OCI-LY7 (cell line): Measurements from ENCODE around the gene FHL1.

Experiments
- EZH2phosphoT487 ChIP-seq: fragments of 200-600 bp; sonication (generic); IDR thresholded peaks from 2 replicates; pipeline ENCODE4 v1.6.1; 2018; ENCODE audit warnings: low read depth, borderline replicate concordance, mild to moderate bottlenecking, mixed run types, antibody characterized with exemption, low read length, moderate library complexity, mixed read lengths
- TF ChIP-seq, protein P1 (sequence below): fragments of 200-600 bp; sonication (generic); conservative IDR thresholded peaks from 2 replicates; pipeline ENCODE4 v1.5.1; 2014; ENCODE audit warnings: mild to moderate bottlenecking, antibody characterized with exemption, low read length, moderate library complexity, mixed read lengths

DNA sequence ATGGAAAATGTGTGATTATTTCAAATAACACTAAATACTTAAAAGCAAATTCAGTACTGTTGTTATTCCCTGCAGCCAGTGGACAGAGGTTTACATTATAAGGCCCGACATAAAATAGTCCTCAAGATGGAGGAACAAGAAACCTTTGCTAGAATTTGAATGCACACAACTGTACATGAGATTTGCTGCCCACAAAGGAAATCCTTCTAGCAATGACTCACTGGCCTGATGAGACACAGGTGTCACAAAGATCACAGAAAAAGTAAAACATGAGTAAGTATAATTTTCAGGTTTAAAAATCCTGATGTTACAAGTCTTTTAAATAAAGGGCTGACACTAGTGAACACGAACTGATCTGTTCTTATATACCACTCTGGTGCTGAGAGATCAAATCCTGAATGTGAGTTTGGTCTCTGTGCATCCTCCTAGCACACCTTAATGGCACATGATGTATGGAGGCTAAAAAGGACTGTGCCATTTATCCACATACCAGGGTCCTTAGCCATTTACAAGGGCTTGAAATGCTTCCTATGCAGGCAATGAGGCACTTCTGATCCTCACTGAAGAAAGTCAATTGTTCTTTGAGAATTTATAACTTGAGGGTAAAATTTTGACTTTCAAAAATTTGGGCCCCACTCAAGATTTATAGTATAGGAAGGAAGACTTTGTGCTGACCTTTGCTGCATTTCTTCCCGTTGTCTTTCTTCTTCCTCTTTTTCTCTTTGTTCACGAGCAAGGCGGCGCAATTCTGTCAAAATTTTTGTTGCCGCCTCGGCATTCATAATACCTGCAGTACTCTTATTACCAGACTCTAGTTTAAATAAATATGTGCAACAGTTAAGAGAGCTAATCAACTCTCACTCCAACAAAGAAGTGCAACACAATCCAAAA is 80.9 kb downstream of the FHL1 start:
- TF ChIP-seq, protein P1, sequence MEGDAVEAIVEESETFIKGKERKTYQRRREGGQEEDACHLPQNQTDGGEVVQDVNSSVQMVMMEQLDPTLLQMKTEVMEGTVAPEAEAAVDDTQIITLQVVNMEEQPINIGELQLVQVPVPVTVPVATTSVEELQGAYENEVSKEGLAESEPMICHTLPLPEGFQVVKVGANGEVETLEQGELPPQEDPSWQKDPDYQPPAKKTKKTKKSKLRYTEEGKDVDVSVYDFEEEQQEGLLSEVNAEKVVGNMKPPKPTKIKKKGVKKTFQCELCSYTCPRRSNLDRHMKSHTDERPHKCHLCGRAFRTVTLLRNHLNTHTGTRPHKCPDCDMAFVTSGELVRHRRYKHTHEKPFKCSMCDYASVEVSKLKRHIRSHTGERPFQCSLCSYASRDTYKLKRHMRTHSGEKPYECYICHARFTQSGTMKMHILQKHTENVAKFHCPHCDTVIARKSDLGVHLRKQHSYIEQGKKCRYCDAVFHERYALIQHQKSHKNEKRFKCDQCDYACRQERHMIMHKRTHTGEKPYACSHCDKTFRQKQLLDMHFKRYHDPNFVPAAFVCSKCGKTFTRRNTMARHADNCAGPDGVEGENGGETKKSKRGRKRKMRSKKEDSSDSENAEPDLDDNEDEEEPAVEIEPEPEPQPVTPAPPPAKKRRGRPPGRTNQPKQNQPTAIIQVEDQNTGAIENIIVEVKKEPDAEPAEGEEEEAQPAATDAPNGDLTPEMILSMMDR: no peak
- no peak for TF ChIP-seq EZH2phosphoT487
